ENCODE data around the gene CEP164.
"Not testable (repeated sequence)": the region's sequence is repeated elsewhere in the genome, so short reads cannot be mapped to it uniquely, and the experiment has no call there.

The CEP164 gene

GRCh38 chr11:117437041-117437790 lies 109.6 kb downstream of the CEP164 start:
- in situ Hi-C loops (cut with HindIII; ENCODE audit: low sequenced_read_pairs): no loop called here

DNA sequence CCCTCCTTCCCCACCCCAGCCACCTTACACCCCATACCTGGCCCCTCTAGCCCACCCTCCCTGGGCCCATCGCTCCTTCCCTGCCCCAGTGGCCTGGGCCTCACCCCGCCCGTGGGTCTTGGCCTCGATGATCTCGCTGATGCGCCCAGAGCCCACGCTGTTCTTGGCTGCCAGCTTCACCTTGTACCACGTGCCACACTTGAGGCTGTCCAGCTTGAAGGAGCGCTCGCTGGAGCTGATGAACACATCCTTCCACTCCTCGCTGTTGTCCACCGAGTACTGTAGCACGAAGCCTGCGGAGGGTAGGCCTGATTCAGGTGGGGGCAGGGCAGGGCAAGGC lies 110.1 kb downstream of the CEP164 start:
- in situ Hi-C loops (cut with HindIII; ENCODE audit: low sequenced_read_pairs): no loop called here

DNA sequence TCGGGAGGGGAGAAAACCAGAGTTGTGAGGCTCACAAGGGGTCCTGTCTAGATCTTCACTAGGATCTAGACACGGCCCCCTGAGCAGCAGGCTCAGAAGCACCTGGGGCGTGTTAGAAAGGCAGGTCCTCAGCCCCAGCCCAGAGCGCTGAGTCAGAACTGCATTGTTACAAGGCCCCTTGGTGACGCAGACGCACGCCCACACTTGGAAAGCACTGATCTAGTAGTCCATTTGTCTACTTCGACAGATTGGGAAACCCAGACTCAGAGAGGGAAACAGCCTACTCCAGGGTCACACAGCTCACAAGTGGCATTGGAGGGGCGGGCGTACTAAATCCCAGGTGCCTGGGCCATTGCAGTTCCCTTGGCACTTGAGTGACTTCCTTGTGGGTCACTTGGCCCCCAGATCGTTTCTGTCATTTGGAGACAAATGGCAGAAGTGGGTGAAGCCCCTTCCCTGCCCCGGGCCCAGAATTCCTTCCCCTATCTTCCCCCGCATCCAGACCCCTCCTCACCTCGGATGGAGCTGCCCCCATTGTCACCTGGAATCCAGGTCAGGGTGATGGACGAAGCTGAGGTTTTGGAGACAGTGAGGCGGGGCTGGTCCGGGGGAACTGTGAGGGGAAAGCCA lies 110.8 kb downstream of the CEP164 start:
- in situ Hi-C loops (cut with HindIII; ENCODE audit: low sequenced_read_pairs): no loop called here

- in situ Hi-C loops (cut with HindIII; ENCODE audit: low sequenced_read_pairs): no loop called here
Measured at GRCh38 chr11:117439256-117439655, 111.6 kb downstream of the CEP164 start.

DNA sequence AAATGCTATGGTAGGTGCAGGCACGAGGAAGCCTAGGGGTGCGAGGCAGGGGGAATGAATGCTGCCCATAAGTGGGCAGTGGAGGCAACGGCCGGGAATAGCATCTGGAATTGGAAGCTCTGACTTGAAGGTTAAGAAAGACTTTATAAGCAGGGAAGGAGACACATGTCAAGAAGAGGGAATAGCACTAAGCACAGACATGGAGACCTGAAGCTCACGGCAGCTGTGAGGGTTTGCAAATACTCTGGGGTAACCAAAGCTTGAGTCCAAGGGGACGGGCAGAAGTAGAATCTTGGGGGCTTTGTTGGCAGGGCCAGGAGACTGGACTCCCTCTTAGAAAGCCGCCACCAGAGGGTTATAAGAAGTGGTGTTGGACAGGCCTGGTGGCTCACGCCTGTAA lies 112.6 kb downstream of the CEP164 start:
- in situ Hi-C loops (cut with HindIII; ENCODE audit: low sequenced_read_pairs): loop anchor here (5.0 kb wide), 2 partner anchors 103 to 367 kb away; no protein-coding TSS in a partner anchor

DNA sequence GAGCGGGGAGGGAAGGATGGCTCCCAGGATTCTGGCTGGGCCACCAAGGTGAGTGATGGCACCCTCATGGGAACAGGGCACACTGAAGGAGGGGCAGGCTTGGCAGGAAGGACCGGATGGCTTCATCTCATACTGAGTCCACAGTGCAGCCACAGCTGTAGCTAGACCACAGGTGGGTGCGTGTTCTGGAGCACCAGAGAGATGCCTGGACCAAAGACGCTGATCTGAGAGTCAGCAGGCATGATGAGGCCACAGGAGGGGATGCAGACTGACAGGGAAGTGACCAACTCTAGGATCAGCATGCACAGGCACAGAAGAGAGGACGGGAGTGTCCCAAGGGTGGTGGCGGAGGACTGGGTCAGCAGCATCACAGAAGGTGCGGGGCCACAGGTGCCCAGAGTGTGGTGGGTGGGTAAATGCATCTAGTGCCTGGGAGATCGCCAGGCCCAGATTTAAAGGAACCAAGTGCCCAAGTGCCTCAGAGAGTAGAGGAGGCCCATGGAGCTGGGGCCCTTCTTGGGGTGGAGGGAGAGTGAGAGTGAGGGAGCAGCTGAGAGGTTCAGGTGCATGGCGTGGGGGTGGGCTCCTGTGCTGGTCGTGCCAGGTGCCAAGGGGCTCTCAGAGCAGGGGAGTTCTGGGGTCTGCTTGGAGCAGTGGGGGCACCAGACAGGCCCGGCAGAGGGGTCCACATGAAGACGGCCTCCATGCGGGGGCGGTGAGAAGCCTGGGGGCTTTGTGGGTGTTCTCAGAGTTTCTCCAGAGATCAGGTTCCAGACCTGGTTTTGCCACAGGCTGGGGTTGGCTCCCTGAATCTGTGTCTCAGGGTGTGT lies 113.7 kb downstream of the CEP164 start:
- in situ Hi-C loops (cut with HindIII; ENCODE audit: low sequenced_read_pairs): loop anchor here (5.0 kb wide), 2 partner anchors 104 to 366 kb away; no protein-coding TSS in a partner anchor

DNA sequence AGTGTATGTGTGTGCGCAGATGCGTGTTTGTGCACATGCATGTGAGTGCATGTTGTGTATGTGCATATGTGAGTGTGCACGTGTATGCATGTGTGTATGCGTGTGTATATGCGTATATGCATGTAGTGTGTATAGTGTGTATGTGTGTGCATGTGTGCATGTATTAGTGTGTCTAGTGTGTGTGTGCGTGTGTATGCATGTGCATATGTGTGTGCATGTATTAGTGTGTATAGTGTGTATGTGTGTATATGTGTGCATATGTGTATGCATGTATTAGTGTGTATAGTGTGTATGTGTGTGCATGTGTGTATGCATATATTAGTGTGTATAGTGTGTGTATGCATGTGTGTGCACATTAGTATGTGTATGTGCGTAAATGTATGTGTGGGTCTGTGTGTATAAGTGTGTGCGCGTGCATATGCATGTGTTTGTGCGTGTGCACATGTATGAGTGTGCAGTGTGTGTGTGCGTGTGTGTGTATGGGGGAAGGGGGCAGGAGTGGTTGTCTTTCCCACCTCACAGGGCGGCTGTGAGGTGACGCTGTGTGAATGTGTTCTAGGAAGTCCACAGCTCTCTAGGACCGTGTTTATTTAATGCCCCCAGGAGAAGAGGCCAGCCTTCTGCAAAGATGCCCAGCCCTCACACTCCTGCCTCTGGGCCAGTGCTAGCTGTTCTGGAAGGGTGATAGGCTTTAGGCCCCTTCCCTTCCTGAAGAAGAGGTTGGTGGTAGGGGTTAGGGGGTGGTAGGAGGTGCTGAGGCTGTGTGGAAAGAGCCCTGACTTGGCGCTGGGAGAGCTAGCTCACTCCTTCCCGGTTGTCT lies 114.6 kb downstream of the CEP164 start:
- in situ Hi-C loops (cut with HindIII; ENCODE audit: low sequenced_read_pairs): loop anchor here (5.0 kb wide), 2 partner anchors 105 to 365 kb away; no protein-coding TSS in a partner anchor

GRCh38 chr11:117442869-117443239 lies 115.2 kb downstream of the CEP164 start:
- in situ Hi-C loops (cut with HindIII; ENCODE audit: low sequenced_read_pairs): loop anchor here (5.0 kb wide), 2 partner anchors 106 to 364 kb away; no protein-coding TSS in a partner anchor

DNA sequence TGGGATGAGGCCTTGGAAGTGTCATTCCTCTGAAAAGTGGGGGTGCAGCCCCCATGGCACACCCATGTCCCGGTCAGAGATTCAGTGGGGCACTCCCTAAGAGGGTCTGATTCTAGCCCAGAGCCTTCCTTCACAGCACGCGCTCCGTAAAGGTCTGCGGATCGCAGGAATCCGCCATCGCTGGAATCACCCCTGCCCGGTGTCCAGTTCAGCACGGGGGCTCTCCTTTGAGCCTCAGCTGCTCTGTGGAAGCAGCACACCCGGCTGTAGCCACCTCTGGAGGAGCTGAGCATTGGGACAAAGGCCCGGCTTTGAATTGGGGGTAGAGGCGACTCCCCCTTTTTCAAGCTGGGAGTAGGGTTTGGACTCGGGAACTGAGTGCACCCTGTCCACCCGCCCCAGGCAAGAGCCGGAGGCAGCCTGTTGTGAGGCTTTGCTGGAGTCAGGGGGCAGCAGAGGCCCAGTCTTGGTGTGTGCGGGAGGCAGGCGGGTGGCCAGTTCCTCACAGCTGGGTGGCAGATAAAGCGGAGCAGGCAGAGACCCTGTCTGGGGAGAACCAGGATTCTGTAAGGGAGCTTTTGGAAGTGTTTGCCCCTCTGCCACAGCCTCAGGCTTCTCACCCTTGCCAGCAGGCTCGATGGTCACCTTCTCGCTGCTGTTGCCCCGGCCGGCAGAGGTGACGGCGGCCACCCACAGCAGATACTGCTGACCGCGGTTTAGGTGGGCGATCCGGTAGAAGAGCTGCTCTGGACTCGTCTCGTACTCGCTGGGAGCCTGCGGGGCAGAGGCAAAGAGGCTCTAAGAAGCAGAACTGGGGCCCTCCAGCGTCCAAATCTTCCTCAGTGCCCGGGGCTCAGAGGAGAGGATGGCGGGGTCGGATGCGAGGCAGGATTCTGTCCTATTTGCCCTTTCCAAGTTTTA lies 115.9 kb downstream of the CEP164 start:
- in situ Hi-C loops (cut with HindIII; ENCODE audit: low sequenced_read_pairs): loop anchor here (5.0 kb wide), 2 partner anchors 106 to 364 kb away; no protein-coding TSS in a partner anchor

GRCh38 chr11:117444256-117444655 lies 116.6 kb downstream of the CEP164 start:
- in situ Hi-C loops (cut with HindIII; ENCODE audit: low sequenced_read_pairs): loop anchor here (5.0 kb wide), 2 partner anchors 107 to 363 kb away; no protein-coding TSS in a partner anchor

DNA sequence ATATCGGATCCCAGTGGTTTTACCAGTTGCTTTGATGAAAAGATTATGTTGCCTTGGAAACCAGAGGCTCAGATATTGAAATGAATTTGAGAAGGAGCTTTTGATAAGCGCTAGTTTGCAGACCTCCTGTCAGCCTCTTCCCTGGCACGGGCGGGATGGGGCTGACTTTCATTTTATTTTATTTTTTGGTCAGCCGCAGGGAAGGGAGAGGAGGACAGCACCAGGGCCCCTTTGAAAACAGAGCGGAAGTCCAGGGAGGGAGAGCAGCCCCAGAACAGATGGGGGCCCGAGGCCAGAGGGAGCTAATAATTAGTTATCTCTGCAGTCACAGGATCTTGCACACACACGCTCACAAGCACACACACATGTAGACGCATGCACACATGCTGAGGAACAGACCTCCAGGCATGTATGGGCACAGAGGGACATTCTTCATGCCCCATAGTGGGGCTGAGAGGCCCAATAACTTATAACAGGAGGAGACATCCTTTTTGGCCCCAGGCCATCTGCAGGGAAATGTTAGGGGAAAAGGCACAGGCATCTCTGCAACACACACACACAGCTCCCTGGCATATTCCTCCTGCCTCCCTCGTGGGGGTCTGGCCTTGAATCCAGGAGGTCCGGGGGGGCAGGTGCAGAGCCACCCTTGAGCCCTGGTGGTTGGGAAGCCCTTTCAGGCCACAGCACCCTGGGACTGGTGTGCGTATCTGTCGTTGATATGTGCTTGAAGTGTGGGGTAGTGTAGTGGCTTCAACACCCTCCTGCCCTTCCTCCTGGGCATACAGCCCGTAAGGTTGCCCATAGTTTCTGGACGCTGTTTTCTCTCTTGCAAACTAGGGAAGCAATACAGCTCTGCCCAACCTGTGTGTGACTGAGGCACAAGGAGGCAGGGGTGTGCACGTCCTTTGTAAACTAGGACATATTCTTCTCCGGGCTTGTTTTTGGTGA lies 117.3 kb downstream of the CEP164 start:
- in situ Hi-C loops (cut with HindIII; ENCODE audit: low sequenced_read_pairs): loop anchor here (5.0 kb wide), 2 partner anchors 108 to 362 kb away; no protein-coding TSS in a partner anchor

- in situ Hi-C loops (cut with HindIII; ENCODE audit: low sequenced_read_pairs): no loop called here
Measured at GRCh38 chr11:117449111-117449693, 121.5 kb downstream of the CEP164 start.

DNA sequence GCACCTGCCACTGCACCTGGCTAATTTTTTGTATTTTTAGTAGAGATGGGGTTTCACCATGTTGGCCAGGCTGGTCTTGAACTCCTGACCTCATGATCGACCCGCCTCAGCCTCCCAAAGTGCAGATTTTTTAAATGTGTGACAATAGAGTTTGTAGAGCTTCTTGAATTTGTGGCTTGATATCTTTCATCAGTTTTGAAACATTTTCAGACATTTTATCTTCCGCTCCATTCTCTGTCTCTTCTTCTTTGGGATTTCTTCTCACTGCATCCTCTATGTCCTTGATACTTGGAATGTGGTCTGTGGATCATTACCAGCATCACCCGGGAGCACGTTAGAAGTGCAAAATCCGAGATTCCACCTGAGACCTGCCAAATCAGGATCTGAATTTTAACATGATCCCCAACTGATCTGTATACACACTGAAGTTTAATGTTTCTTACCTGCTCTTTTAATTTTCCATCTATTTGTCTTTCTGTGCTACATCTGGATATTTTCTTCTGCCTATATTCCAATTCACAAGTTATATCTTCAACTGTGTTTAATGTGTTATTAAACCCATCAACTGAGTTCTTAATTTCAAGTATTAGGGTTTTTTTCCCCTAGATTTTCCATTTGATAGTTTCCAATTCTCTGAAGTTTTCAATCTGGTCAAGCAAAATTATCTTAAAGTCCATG lies 126.4 kb downstream of the CEP164 start:
- in situ Hi-C loops (cut with HindIII; ENCODE audit: low sequenced_read_pairs): no loop called here

- in situ Hi-C loops (cut with HindIII; ENCODE audit: low sequenced_read_pairs): no loop called here
Measured at GRCh38 chr11:117454564-117454917, 126.9 kb downstream of the CEP164 start.

GRCh38 chr11:117456027-117456720 lies 128.5 kb downstream of the CEP164 start:
- in situ Hi-C loops (cut with HindIII; ENCODE audit: low sequenced_read_pairs): no loop called here

DNA sequence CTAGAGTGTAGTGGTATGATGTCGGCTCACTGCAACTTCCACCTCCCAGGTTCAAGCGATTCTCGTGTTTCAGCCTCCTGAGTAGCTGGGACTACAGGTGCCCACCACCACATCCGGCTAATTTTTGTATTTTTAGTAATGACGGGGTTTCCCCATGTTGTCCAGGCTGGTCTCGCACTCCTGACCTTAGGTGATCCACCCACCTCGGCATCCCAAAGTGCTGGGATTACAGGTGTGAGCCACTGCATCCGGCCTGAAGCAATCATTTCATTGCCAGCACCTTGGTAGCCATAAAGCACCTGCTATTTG lies 129.0 kb downstream of the CEP164 start:
- in situ Hi-C loops (cut with HindIII; ENCODE audit: low sequenced_read_pairs): not testable (repeated sequence)
